WI38 (cell line): Measurements from ENCODE around the gene CIB4.

Experiments used
- H3K4me3 ChIP-seq: 2 replicates; pipeline ENCODE4 v1.5.1; 2011; ENCODE audit warnings: low read depth, mild to moderate bottlenecking, control low read depth, low read length
- TF ChIP-seq, protein P1 (sequence below): IDR thresholded peaks from 2 replicates; pipeline ENCODE4 v1.5.1; 2012; ENCODE audit warnings: low read depth, mild to moderate bottlenecking, control low read depth, low read length

The CIB4 gene

DNA sequence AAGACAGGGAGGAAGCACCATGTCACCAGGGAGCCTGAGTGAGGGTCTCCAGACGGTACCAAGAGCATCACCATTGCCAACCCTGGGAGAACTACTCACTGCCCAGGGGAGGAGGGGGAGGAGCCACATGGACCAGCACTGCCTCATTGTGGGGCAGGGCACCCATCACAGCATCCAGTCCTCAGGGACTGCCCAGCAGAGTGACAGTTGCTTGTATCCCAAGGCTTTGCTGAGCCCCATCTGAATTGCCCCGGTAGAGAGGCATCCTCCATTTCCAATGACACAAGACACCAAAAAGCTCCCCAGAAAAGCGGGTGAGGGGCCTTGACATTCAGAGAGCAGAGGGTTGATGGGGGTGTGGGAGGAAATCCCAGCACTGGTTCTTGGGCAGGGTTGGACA lies 6.8 kb upstream of the CIB4 start:
- TF ChIP-seq, protein P1, sequence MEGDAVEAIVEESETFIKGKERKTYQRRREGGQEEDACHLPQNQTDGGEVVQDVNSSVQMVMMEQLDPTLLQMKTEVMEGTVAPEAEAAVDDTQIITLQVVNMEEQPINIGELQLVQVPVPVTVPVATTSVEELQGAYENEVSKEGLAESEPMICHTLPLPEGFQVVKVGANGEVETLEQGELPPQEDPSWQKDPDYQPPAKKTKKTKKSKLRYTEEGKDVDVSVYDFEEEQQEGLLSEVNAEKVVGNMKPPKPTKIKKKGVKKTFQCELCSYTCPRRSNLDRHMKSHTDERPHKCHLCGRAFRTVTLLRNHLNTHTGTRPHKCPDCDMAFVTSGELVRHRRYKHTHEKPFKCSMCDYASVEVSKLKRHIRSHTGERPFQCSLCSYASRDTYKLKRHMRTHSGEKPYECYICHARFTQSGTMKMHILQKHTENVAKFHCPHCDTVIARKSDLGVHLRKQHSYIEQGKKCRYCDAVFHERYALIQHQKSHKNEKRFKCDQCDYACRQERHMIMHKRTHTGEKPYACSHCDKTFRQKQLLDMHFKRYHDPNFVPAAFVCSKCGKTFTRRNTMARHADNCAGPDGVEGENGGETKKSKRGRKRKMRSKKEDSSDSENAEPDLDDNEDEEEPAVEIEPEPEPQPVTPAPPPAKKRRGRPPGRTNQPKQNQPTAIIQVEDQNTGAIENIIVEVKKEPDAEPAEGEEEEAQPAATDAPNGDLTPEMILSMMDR, result no peak
- no peak overlapping the region for H3K4me3 ChIP-seq

DNA sequence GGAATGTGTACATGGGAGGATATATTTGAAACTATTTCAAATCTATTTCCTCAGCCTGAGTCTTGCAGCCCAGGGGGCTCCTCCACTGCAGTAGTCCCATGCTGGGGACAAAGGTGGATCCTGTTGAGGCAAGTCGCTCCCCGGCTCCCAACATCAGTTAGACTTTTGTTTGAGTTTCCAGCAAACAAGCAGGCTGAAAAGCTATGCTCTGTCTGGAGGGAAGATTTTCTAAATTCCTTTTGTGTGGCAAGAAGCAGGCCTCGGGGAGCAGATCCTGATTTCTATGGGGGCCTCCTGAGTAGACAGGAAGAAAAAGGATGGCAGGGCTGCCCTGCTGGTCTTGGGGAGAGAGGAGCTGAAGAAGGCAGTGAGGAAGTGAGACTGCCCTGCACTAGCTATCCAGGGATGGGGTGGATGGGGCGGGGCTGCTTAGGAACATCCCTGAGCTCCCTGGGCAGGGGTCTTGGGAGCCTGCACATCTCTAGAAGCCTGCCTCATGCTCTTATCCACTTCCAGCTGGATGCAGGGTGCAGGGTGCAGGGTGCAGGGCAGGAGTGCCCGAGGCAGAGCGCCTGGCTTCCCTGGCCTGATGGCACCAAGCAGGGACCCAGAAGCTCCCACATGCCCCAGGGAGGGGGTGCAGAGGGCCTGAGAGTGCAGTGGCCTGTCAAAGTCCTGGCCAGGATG lies 6.0 kb upstream of the CIB4 start:
- H3K4me3 ChIP-seq, result no peak overlapping the region

DNA sequence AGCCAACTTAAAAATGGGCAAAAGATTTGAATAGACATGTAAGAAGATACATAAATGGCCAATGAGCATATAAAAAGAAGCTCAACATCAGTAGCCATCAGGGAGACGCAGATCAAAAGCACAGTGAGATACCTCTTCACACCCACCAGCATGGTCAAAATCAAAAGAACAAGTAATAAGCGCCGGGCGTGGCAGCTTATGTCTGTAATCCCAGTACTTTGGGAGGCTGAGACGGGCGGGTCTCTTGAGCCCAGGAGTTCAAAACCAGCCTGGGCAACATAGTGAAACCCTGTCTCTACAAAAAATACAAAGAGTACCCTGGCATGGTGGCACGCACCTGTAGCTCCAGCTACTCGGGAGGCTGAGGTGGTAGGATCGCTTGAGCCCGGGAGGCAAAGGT lies 4.6 kb upstream of the CIB4 start:
- no peak overlapping the region for H3K4me3 ChIP-seq
- TF ChIP-seq, protein P1, result no peak

More for the DNA sequence above, 6.0 kb upstream of the CIB4 start:
- TF ChIP-seq, protein P1, result no peak

DNA sequence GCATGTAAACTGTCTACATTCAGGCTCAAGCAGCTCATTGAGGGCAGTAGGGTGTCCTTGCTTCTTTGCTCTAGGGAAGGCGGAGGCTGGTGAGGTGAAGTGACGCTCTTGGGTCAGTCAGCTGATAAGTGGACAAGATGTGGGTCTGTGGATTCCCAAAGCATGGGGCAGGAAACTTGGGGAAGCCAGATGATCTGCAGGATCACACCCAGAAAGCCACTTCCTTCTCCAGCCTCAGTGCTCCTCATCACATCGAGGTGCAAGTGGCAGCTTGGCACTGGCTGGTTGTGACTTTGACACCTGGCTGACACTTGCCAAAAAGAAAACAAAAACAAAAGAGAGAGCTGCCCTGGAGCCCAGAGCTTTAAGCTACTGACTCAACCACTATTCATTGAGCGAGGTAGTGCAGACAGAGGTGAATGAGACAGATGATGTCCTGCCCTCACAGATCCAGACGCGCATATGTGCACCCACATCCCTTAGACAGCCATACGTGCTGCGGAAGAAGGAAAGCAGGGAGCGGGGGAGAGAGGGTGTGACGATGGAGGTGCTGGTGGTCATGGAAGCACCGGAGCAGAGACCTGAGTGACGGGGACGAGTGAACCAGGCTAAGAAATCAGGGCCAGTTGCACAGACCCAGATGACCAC lies 3.1 kb upstream of the CIB4 start:
- TF ChIP-seq, protein P1, result no peak

DNA sequence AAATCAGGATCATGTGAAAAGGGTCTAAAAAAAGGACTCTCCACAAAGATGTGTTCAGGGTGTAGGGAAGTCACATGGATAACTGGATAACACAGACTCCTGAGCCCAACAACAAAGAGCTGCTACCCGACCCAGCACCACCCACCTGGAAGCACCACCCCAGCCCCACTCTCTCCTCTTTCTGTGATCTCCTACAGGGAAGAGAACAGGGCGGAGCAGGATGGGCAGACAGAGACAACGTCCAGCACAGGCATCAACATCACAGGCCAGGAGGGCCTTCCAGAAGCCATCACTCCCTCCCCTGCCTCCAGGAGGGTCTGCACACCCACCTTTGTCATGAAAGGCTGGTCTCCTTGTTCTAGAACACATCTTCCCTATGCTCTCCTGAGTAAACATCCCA lies 1.3 kb upstream of the CIB4 start:
- TF ChIP-seq, protein P1, result no peak
- H3K4me3 ChIP-seq, result no peak overlapping the region

More for the DNA sequence above, 3.1 kb upstream of the CIB4 start:
- H3K4me3 ChIP-seq, result no peak overlapping the region

DNA sequence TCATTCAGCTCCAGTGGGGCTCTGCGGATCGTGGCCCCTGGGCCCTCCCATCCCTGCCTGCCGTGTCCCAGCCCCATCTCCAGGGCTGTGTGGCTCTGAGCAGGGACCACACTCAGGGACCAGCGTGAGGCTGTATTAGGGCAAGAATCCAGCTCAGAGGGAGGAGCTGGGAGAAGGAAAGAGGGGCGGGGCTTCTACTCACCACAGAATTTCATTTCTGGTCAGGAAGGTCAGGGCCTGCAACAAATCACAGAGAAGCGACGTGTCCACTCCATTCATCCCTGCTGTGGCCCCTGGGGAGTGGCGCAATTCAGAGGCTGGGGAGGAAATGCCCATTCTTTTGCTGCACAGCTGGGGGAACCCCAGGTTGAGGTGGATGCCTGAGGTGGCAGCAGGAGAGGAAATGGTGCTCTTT lies 828 bp downstream of the CIB4 start:
- H3K4me3 ChIP-seq, result no peak overlapping the region
- TF ChIP-seq, protein P1, result no peak

DNA sequence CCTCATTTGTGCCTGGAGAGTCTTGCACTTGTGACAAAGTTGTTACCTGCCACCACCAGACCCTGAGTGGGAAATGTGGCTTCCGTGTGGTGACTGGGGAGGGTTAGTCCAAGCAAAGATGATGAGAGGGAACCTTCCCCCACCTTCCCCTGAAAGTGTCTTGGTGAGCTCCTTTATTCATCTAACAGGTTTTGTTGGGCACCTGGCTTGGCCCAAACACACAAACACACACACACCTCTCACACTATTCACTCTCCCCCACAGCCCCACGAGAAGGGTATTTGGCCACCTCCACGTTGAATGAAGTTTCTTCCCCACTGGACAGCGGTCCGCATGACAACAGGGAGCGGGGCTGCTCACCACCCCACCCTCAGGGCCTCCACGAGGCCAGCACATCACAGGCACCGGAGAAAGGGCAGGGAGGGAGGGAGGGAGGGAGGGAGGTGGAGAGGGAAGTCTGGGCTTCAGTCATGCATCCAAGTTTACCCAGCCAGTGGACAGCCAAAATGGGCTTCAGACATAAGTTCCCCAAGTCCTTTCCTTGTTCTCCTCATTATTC lies 1.4 kb downstream of the CIB4 start:
- TF ChIP-seq, protein P1, result no peak
- no peak overlapping the region for H3K4me3 ChIP-seq
